Suppressor macrophage treated with lipopolysaccharide for 4 hours (primary cell): ENCODE data around the gene USP47.
A peak's percentile ranks its signal among the peaks of the same experiment; 100 is the strongest.

Source experiments
- DNase-seq: peaks from one replicate; pipeline ENCODE4 v3.0.0-alpha.2; 2020

The USP47 gene

GRCh38 chr11:11985016-11985715 lies 143.4 kb downstream of the USP47 start:
- DNase-seq: no peak

- no peak for DNase-seq
Observed at GRCh38 chr11:11985954-11986949, 144.5 kb downstream of the USP47 start.

DNA sequence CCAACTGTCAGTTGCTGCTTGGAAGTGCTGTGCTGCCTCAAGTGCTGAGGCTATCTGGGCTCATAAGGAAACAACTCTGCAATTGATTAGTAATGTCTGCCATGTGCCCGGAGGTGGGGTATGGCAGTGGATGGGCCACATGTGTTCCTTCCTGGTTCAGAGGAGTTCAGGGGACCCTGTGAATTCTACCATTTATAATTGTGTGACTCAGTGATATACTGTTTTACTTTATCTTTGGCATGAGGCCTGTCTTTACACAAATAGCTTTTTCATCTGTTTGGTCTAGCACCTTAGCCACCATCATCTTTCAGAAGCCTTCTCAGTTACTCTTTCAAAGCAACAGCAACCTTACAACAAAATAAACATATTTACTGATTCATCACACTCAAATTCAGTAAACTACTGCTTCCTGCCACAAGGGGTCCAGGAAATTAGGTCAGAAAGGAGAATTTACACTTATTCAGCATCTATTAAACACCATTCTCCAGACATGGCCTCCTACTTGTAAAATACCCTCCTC lies 145.8 kb downstream of the USP47 start:
- peak; percentile 7 for DNase-seq

- DNase-seq: no peak
Observed at GRCh38 chr11:11988099-11988651, 146.4 kb downstream of the USP47 start.

- DNase-seq: no peak
Observed at GRCh38 chr11:11988681-11989261, 147.0 kb downstream of the USP47 start.

DNA sequence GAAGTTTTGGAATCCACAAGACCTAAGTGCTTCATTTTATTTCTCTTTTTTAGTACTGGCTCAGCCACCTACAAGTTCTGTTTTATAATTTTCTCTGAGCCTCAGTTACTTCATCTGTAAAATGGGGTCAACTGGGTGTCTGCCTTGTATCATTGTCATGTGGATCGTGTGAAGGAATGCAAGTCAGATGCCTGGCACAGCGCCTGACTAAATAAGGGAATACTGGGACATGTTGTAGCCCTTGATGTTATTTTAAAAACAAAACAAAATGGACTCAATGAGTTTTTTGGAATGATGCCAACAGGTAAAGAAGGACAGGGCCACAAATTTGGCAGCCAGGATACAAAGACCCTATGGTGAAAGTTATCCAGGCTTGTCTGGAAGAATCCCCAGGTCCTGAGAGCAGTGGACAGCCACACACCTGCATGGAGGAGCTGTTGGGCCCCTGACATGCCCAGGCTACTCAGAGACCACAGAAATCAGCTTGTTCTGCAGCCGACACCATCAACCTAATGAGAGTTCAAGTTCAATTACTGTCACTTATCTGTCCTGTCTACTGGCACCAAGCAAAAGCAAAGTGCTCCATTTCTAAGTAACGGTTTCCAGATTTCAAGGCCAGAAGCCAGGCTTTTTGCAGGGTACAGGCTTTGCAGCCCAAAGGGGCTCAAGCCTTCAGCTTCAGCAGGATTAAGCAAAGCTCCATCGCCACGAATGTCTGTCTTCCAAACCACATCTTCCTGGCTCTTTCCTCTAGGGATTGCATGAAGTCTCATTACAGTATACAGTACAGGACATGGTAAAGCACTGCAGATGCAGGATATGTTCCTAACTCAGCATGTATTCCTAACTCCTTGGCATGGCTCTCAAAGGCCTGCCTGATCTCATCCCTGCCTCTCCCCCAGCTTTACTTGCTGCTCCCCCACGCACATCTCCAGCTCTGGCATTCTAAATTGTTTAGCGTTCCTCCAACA lies 148.3 kb downstream of the USP47 start:
- DNase-seq: no peak

DNA sequence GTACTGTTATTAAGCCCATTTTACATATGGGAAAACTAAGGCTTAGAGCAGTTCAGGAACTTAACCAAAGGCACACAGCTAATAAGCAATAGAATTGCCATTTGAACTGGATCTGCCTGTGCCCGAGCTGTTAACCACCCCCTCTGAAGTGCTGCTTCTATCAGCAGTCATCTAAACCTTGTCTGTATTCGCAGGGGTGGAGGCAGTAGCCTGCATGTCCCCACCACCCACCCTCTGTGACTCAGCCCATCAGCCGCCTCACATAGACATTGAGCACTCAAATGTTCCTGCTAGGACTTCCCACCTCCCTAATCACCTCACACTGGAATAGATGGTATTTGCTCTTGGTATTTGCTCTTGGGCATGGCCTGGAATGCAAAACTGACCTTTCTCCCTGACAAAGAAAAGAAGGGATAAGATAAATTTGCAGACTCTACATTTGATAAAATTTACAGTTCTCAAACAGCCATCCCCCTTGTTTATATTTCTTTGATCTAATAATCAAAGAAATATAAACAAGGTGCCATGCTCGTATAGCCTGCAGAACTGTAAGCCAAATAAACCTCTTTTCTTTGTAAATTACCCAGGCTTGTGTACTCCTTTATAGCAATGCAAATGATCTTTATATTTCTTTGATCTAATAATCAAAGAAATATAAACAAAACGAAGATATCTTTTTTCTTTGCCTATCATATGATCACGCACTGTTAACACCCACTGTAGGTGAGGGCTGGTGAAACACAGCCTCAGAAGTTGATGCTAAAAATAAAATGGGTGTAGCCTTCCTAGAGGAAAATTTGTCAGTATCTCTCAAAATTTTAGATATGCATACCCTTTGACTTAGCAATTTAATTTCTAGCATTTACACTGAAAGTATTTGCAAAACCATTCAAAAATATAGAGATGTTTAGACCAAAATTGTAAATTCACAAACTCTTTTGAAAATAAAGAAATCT lies 150.8 kb downstream of the USP47 start:
- no peak for DNase-seq

DNA sequence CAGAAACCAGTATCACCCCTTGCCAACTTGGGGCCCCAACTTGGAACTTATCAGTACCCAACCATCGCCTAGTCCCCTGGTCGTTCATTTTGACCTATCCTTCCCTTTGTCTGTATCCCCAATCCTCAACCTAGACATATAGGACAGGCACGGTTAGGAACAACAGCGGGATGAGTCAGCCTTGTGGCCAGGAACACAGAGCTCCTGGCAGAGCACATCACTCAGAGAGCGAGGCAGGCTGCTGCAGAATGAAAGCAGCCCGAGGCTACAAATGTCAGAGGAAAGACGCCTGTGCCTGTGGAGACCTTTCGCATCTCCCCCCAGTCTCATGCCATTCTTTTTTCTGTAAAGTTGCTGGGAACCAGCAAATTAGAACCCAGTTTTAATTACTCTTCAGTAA lies 152.1 kb downstream of the USP47 start:
- DNase-seq: no peak

DNA sequence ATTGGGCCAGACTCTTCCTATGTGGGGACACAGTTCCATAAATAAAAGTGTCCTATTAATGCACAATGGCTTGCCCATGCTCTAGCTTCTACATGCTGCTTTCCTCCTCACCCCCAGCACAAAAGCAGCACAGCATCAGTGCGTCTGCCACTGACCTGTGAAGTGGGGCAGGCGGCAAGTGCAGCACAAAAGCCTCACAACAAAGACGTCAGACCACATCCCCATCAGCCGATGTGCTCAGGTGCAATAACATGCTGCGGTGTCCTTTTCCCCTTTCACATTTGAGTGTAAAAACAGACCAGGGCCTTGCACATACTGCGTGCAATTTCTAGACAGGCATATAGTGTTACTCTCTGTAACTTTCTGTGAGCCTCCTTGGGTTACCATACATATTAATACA lies 153.8 kb downstream of the USP47 start:
- DNase-seq: no peak

DNA sequence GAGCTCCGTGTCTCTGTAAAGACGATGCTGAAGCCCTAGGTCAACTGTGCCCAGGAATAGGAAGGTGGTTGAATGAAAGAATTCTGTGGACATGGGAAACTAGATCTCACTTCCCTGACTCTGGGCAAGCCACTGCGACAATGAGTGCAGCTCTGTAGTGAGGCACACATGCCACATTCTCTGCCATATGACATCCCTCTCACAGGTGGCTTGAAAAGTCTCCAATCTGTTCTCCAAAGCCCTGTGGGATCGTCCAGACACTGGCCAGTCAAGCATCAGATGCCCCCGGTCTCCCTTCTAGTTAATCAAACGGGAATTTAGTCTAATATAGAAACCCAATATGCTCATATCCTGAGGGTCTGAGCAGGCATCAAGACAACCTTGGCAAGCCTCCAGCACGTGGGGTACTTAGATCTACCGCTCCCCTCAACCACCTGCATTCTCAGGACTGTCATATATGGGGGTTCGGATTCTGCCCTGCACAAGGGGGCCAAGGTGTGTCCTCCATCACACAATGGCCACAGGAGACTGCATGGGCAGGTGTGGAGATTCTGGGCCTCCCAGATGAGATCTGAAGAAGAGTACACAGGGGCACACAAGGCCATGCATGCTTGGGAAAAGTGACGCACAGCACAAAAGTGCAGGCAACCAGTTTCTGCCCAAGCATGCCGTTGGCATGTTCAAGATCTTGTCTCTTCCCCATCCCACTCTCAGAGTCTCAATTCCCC lies 154.7 kb downstream of the USP47 start:
- DNase-seq: no peak

- no peak for DNase-seq
Observed at GRCh38 chr11:11997049-11997322, 155.2 kb downstream of the USP47 start.

DNA sequence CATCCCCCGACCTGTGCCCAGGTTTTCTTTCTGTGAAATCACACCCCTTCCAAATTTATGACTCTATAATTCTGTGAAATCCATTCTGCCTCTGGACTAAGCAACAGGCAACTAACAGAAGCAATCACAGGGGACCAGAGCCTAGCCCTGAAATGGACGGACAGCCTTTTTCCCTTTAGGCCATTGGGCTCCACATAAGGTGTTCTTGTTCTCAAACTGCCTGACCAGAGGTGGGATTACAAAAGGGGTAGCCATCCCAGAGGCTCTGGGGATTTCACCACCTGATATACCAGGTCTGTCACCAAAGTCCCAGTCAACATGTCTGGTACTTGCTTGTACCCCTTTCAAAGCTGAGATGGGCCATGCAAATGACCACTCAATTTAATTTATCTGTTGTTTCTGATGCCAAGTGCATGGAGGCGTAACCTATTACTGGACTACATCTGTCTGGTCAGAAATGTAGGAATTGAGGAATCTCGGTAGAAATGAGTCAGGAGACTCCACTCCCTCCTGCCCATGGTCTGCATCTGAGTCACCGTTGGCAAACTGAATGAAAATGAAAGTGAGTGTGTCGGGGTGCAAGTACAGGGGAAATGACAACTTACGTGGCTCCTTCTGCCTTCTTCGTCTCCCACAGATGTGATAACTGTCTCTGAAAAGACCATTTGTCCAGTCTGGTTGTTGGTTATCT lies 156.5 kb downstream of the USP47 start:
- peak; percentile 75 for DNase-seq

DNA sequence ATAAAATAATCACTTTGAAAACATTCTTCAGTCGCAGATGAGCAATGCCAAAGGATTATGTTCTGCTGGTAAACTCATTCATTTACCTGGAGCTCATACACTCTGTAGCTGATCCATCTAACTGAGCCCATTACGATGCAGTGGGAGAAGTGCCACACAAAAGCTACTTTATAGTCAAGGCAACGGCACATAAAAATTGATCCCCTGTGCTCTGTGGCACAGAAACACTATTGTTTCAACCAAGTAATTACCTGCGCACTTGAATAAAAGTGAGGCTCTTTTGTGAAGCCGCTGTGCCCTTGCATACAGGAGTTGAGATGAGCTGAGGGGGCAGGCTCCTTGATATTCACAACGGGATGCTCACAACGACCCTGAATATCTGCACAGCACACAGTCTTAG lies 159.4 kb downstream of the USP47 start:
- DNase-seq: no peak

DNA sequence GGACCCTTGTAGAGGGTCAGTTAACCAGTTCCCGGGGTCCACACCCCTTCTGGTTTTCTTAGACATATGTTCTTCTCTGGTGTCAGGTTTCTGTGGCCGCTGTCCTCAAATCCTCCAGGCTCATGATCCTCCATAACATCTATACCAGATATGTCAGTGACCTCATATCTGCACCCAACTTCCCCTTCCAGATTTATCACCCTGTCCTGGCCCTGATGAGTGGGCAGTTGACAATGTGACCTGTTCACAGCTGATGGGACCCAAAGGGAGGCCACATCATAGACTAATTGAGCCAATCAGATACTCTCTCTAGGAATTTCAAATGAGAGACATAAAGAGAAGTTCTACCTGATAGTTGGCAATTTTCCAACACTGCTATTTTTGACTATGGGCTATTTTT lies 161.6 kb downstream of the USP47 start:
- DNase-seq: peak; percentile 41

- no peak for DNase-seq
Observed at GRCh38 chr11:12003815-12004214, 162.0 kb downstream of the USP47 start.

GRCh38 chr11:12005061-12005460 lies 163.3 kb downstream of the USP47 start:
- DNase-seq: no peak

- no peak for DNase-seq
Observed at GRCh38 chr11:12005476-12005875, 163.7 kb downstream of the USP47 start.

DNA sequence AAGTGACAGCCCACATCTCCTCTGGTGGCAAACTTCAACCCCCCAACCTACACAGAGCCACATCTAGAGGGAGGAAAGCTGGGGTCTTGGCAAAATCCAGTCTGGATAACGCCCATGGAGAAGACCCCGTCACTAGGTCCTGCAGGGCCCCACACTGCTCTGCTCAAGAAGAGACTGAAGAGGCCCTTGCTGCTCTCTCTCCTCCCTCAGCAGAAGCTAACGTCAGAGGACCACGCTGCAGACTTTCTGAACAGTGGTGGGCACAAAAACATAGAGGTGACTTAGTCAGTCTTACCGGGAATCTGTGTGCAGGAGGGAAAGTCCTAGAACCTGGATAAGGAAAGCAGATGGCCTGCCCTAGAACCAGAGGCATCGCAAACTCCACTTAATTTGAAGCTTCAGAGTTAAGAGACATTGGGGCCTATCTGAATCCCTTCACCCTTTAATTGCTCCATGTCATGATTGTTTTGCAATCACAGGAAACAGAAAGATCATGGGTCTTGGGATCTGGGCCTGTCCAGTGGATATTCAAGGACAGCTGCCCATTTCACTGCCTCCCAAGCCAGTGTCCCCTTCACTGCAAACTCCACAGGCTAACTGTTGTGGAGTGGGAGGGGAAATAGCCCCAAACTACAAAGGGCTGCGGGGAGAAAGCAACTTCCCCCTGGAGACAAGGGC lies 164.9 kb downstream of the USP47 start:
- no peak for DNase-seq

- no peak for DNase-seq
Observed at GRCh38 chr11:12007230-12007593, 165.4 kb downstream of the USP47 start.
